PC-3 (cell line): ENCODE measurements around the gene LY6G5C.

Experiments used
- EZH2 ChIP-seq: fragments of 300-600 bp; sonication (generic); IDR thresholded peaks from one replicate; pipeline ENCODE4 v1.6.1; 2017; ENCODE audit warnings: antibody characterized with exemption, mild to moderate bottlenecking, low read length; ENCODE audit not compliant: unreplicated experiment
- TF ChIP-seq, protein P1 (sequence below): fragments of 300-600 bp; sonication (generic); conservative IDR thresholded peaks from 2 replicates; pipeline ENCODE4 v1.5.1; 2017; ENCODE audit warnings: antibody characterized with exemption, low read depth, mild to moderate bottlenecking, low read length

GRCh38 chr6:31677955-31678354, 2.9 kb downstream of the LY6G5C start:
- TF ChIP-seq, protein P1, sequence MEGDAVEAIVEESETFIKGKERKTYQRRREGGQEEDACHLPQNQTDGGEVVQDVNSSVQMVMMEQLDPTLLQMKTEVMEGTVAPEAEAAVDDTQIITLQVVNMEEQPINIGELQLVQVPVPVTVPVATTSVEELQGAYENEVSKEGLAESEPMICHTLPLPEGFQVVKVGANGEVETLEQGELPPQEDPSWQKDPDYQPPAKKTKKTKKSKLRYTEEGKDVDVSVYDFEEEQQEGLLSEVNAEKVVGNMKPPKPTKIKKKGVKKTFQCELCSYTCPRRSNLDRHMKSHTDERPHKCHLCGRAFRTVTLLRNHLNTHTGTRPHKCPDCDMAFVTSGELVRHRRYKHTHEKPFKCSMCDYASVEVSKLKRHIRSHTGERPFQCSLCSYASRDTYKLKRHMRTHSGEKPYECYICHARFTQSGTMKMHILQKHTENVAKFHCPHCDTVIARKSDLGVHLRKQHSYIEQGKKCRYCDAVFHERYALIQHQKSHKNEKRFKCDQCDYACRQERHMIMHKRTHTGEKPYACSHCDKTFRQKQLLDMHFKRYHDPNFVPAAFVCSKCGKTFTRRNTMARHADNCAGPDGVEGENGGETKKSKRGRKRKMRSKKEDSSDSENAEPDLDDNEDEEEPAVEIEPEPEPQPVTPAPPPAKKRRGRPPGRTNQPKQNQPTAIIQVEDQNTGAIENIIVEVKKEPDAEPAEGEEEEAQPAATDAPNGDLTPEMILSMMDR = no peak
- TF ChIP-seq EZH2 = no peak
